GM12878 (cell line): Measurements from ENCODE around the gene NACA2. TPM values are rescaled to one million over a fixed set of nuclear protein-coding genes. Genes with fewer than 3 reads are reported as not detected.
A peak's percentile ranks its signal among the peaks of the same experiment; 100 is the strongest.

Experiments
- ATAC-seq: fragments of 200-7000 bp; cut with Tn5 transposase; 3 replicates; pipeline ENCODE4 v1.9.1; 2020; ENCODE audit warnings: mild to moderate bottlenecking, moderate library complexity
- BruUV-seq: library from RNA; stranded (reverse); fragments of 400-500 nt; replicated peaks from 2 replicates; lab custom pipeline; 2021; lab: Mats Ljungman, UMichigan
- CTCF ChIA-PET: fragments of 300-600 bp; sonication (Branson Sonifier 250); formaldehyde crosslinking; extraction: SDS; loops from one replicate; lab custom pipeline; 2021; ENCODE audit warnings: inconsistent platforms; lab: Yijun Ruan, JAX
- POLR2A ChIA-PET: fragments of 350-600 bp; formaldehyde crosslinking; extraction: SDS; loops from one replicate; lab custom pipeline; 2021; ENCODE audit warnings: inconsistent platforms; lab: Charles Lee
- RAD21 ChIA-PET: fragments of 300-600 bp; sonication (Branson Sonifier 250); formaldehyde crosslinking; loops from one replicate; lab custom pipeline; 2023; ENCODE audit warnings: antibody characterized with exemption; ENCODE audit not compliant: unreplicated experiment; lab: Charles Lee
- SMC1A ChIA-PET: fragments of 300-600 bp; sonication (Branson Sonifier 250); formaldehyde crosslinking; loops from one replicate; lab custom pipeline; 2023; ENCODE audit not compliant: unreplicated experiment, uncharacterized antibody; lab: Charles Lee
- DNase-seq: peaks from one replicate; pipeline ENCODE4 v3.0.0-alpha.2; 2011; ENCODE audit warnings: low read depth, low spot score
- FAIRE-seq: peaks from 3 replicates; lab custom pipeline; 2011; peaks lifted over from hg19 to GRCh38; lab: Jason Lieb, UNC
- H2AFZ ChIP-seq: 2 replicates; pipeline ENCODE4 v1.6.0; 2011; ENCODE audit warnings: low read depth, low read length, control low read depth; ENCODE audit not compliant: control insufficient read depth
- H3K27ac ChIP-seq: 2 replicates; pipeline ENCODE4 v1.5.1; 2011; ENCODE audit warnings: control low read depth; ENCODE audit not compliant: control insufficient read depth, insufficient read depth
- H3K27me3 ChIP-seq, 2 experiments: replicated peaks in 1 of 2; 2 replicates each; pipeline versions ENCODE4 v1.6.0 to v1.6.1; 2011; ENCODE audit warnings: low read length in 1 of 2; ENCODE audit not compliant: control insufficient read depth in 2 of 2, insufficient read depth in 2 of 2
- H3K36me3 ChIP-seq, 2 experiments: 2 replicates each; pipeline ENCODE4 v1.5.1; 2011; ENCODE audit warnings: low read length in 1 of 2; ENCODE audit not compliant: control insufficient read depth in 2 of 2, insufficient read depth in 2 of 2
- H3K4me1 ChIP-seq: 2 replicates; pipeline ENCODE4 v1.6.1; 2011; ENCODE audit warnings: mild to moderate bottlenecking, low read length, moderate library complexity, mixed read lengths; ENCODE audit not compliant: control insufficient read depth, insufficient read depth
- H3K4me2 ChIP-seq: 2 replicates; pipeline ENCODE4 v1.6.0; 2011; ENCODE audit warnings: control low read depth; ENCODE audit not compliant: control insufficient read depth, insufficient read depth
- H3K4me3 ChIP-seq: fragments of 200-600 bp; sonication (generic); 2 replicates; pipeline ENCODE4 v1.5.1; 2016
- H3K79me2 ChIP-seq: 2 replicates; pipeline ENCODE4 v1.6.0; 2011; ENCODE audit warnings: low read length; ENCODE audit not compliant: control insufficient read depth, insufficient read depth
- H3K9ac ChIP-seq: 2 replicates; pipeline ENCODE4 v1.8.0; 2011; ENCODE audit warnings: low read length, control low read depth, mixed read lengths; ENCODE audit not compliant: control insufficient read depth, insufficient read depth
- H3K9me3 ChIP-seq: replicated peaks from 3 replicates; pipeline ENCODE4 v1.5.1; 2011; ENCODE audit warnings: mild to moderate bottlenecking, low read length; ENCODE audit not compliant: control insufficient read depth, insufficient read depth
- H4K20me1 ChIP-seq: 2 replicates; pipeline ENCODE4 v1.6.0; 2011; ENCODE audit not compliant: control insufficient read depth, insufficient read depth
- BRCA1 ChIP-seq: IDR thresholded peaks from 2 replicates; pipeline ENCODE4 v1.6.1; 2011; ENCODE audit warnings: low read depth, low read length, improper control_type of control experiment
- ETV6 ChIP-seq, 2 experiments: fragments of 450-650 bp in 1 of 2; IDR thresholded peaks in 1 of 2; conservative IDR thresholded peaks in 1 of 2; 2 replicates each; pipeline ENCODE4 v1.6.1; 2014; ENCODE audit warnings: antibody characterized with exemption in 1 of 2, borderline replicate concordance in 1 of 2, low read depth in 1 of 2, mild to moderate bottlenecking in 1 of 2, moderate library complexity in 1 of 2
- HSF1 ChIP-seq: fragments of 150-350 bp; IDR thresholded peaks from 2 replicates; pipeline ENCODE4 v1.6.1; 2014; ENCODE audit warnings: mild to moderate bottlenecking, low read depth, low read length
- MLLT1 ChIP-seq: fragments of 450-650 bp; IDR thresholded peaks from 2 replicates; pipeline ENCODE4 v1.6.1; 2016; ENCODE audit warnings: mild to moderate bottlenecking
- MXI1 ChIP-seq: fragments of 150-350 bp; IDR thresholded peaks from 2 replicates; pipeline ENCODE4 v1.6.1; 2011; ENCODE audit warnings: low read depth, mild to moderate bottlenecking, inconsistent platforms, low read length, improper control_type of control experiment
- NFXL1 ChIP-seq: fragments of 450-650 bp; IDR thresholded peaks from 2 replicates; pipeline ENCODE4 v1.6.1; 2017; ENCODE audit warnings: antibody characterized with exemption, mild to moderate bottlenecking, borderline replicate concordance
- PAX5 ChIP-seq: IDR thresholded peaks from 2 replicates; pipeline ENCODE4 v1.6.1; 2011; ENCODE audit warnings: low read depth, low read length, borderline replicate concordance
- PBX3 ChIP-seq: IDR thresholded peaks from 2 replicates; pipeline ENCODE4 v1.6.1; 2011; ENCODE audit warnings: mild to moderate bottlenecking, low read depth, low read length, moderate library complexity; ENCODE audit not compliant: insufficient replicate concordance
- RAD21 ChIP-seq: IDR thresholded peaks from 2 replicates; pipeline ENCODE4 v1.6.1; 2011; ENCODE audit warnings: mild to moderate bottlenecking, low read depth, low read length, moderate library complexity; ENCODE audit not compliant: insufficient read depth
- YY1 ChIP-seq: IDR thresholded peaks from 2 replicates; pipeline ENCODE4 v1.6.1; 2011; ENCODE audit warnings: low read depth, mild to moderate bottlenecking, low read length
- ZNF274 ChIP-seq: IDR thresholded peaks from one replicate; pipeline ENCODE4 v1.8.0; 2011; ENCODE audit not compliant: insufficient read length, insufficient read depth
- whole genome bisulfite sequencing: methylation state at CpG from one replicate; pipeline ENCODE4 v1.1.6; 2016; ENCODE audit warnings: low lambda C conversion rate; ENCODE audit not compliant: insufficient replicate concordance, insufficient coverage; ENCODE audit errors: missing lambda C conversion rate; 5-methylcytosine and 5-hydroxymethylcytosine counted together
- in situ Hi-C: fragments of 300-500 bp; cut with MboI; formaldehyde crosslinking; loops from 9 replicates; pipeline ENCODE4 v1.14.3; 2018; ENCODE audit warnings: mixed read lengths
- intact Hi-C: fragments of 100-400 bp; cut with micrococcal nuclease; formaldehyde crosslinking; loops from one replicate; pipeline ENCODE4 v1.14.2; 2022; ENCODE audit not compliant: unreplicated experiment
- polyA plus RNA-seq, 11 experiments: library from polyadenylated mRNA; depleted of rRNA in 4 of 11; unstranded in 6 of 11; stranded (reverse) in 5 of 11; fragments of >200 nt; fragmentation: Nextera tagmentation in 4 of 11; fragmentation: Illumina TruSeq in 1 of 11; extraction: Ambion mirVana in 4 of 11; extraction: Trizol in 1 of 11; gene quantifications; 1 replicate in 1 of 11; 2 replicates in 10 of 11; pipeline versions ENCODE4 v1.2.1 to v1.2.3, GENCODE V29; 2011 to 2016; ENCODE audit warnings: inconsistent platforms in 2 of 11, missing spikeins in 2 of 11, low read depth in 1 of 11
- total RNA-seq, 4 experiments: library from RNA; depleted of rRNA in 3 of 4; stranded (reverse); fragments of >200 nt in 3 of 4; fragmentation: Illumina TruSeq in 1 of 4; extraction: Trizol in 1 of 4; gene quantifications; 2 replicates each; pipeline versions ENCODE4 v1.2.1 to v1.2.3, GENCODE V29; 2013 to 2021

The NACA2 gene
- total and polyA plus RNA-seq, 10 of the 15 experiments (the other 5 are each of a cell fraction or from before 2014, with no cell fraction given), result 0.16 to 0.68 (median 0.36) TPM; not detected in 4

GRCh38 chr17:61611323-61611722, 20.3 kb upstream of the NACA2 start:
- Histone ChIP-seq H3K79me2 (no peaks in the 10 kb centered on the region), H3K4me2 (no peak overlapping the region), H3K9ac (no peak overlapping the region), H4K20me1 (no peaks in the 10 kb centered on the region), H2AFZ (no peak overlapping the region), H3K4me1 (peaks cover 7% of the 10 kb centered on the region), H3K36me3 (no peaks in the 10 kb centered on the region), H3K4me3 (no peak overlapping the region), H3K27me3 (no peaks in the 10 kb centered on the region), H3K9me3 (no peaks in the 10 kb centered on the region), H3K27ac (no peak overlapping the region)
- CTCF ChIA-PET, result interaction anchor here (0.6 kb wide), 1 partner anchor 152 kb away, joined by 3 read pairs; no protein-coding TSS in a partner anchor
- intact Hi-C loops, result no loop called here
- BruUV-seq, result no TSS peak
- peak in 1 of 2 experiments; percentile 94; a peak in 1 of 4 replicates for TF ChIP-seq ETV6 (conservative IDR thresholded peaks at IDR 0.05 in 1 of 2, IDR thresholded peaks at IDR 0.05 in 1 of 2; ENCODE audit: borderline replicate concordance in 1 of 2, low read depth in 1 of 2)
- TF ChIP-seq YY1, result no peak
- FAIRE-seq, result no peak
- in situ Hi-C loops, result no loop called here
- SMC1A ChIA-PET, result interaction anchor here (0.6 to 1.3 kb wide), 2 partner anchors 10 to 1204 kb away, joined by 3 read pairs; no protein-coding TSS in a partner anchor
- POLR2A ChIA-PET, result no interaction called here
- RAD21 ChIA-PET, result interaction anchor here (0.8 kb wide), 1 partner anchor 616 kb away, joined by 3 read pairs; no protein-coding TSS in a partner anchor
- WGBS, result 53% methylated on average over 6 of the region's 6 CpGs
- ATAC-seq, result no peak
- no peak for DNase-seq

GRCh38 chr17:61605692-61606091, 14.7 kb upstream of the NACA2 start:
- Histone ChIP-seq H3K27me3 (0 out of 4 replicates have a peak, but pooled peaks cover 0 to 2% of the 10 kb centered on the region in 2 experiments), H3K4me1 (no peaks in the 10 kb centered on the region), H3K79me2 (no peaks in the 10 kb centered on the region), H2AFZ (no peak overlapping the region), H3K27ac (no peak overlapping the region), H3K36me3 (no peaks in the 10 kb centered on the region), H3K9ac (no peak overlapping the region), H3K4me2 (no peak overlapping the region), H3K9me3 (no peaks in the 10 kb centered on the region)
- CTCF ChIA-PET, result no interaction called here
- SMC1A ChIA-PET, result interaction anchor here (1.2 kb wide), 1 partner anchor 29 kb away, joined by 4 read pairs; no protein-coding TSS in a partner anchor
- POLR2A ChIA-PET, result no interaction called here
- FAIRE-seq (no peak), ATAC-seq (no peak), DNase-seq (no peak)
- in situ Hi-C loops, result no loop called here
- RAD21 ChIA-PET, result no interaction called here
- TF ChIP-seq RAD21 (no peak), PBX3 (no peak), BRCA1 (no peak), NFXL1 (0 out of 2 replicates have a peak, but pooled peaks have one; percentile 46), ZNF274 (no peak), MXI1 (no peak), MLLT1 (no peak), ETV6 (conservative IDR thresholded peaks at IDR 0.05 in 1 of 2, IDR thresholded peaks at IDR 0.05 in 1 of 2; ENCODE audit: borderline replicate concordance in 1 of 2, low read depth in 1 of 2) (0 out of 4 replicates have a peak, but pooled peaks of 1 of the 2 experiments have one; percentile 10), PAX5 (no peak), HSF1 (no peak)
- TF ChIP-seq, all 136 proteins: peak for 2
- no peak overlapping the region for H3K4me3 ChIP-seq
- H4K20me1 ChIP-seq, result no peaks in the 10 kb centered on the region
- intact Hi-C loops, result no loop called here
- BruUV-seq, result no TSS peak
